Cerebellar nuclear complex (tissue), 1 donor: ENCODE data around the gene CSNK1G1.
"Not testable (repeated sequence)": the region's sequence is repeated elsewhere in the genome, so short reads cannot be mapped to it uniquely, and the experiment has no call there.

Experiments
- DNase-seq, 2 experiments: peaks; one replicate each; lab custom pipeline; 2025; lab: John Stamatoyannopoulos, UW

The CSNK1G1 gene

GRCh38 chr15:64133623-64134344 lies 222.2 kb downstream of the CSNK1G1 start:
- no peak for DNase-seq

DNA sequence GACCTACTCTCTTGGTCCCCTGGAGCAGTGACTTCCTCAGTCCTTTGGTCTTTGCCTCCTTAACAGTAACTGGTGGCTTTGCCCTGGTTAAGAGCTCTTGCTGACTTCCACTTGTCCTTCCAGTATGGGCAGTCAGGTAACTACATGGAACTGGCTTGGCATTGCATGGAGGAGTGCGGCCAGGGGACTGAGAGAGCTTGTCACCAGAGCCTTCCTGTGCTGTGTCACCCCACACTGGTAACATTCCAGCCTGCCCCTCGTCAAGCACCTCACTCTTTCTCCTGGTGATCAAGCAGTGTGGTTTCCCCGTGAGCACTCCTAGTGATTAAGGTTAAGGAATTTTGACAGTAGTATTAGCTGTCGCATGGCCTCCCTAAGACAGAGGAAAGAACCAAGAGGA lies 223.8 kb downstream of the CSNK1G1 start:
- DNase-seq, result no peak

- DNase-seq, result no peak
Measured at GRCh38 chr15:64131547-64131946, 224.4 kb downstream of the CSNK1G1 start.

DNA sequence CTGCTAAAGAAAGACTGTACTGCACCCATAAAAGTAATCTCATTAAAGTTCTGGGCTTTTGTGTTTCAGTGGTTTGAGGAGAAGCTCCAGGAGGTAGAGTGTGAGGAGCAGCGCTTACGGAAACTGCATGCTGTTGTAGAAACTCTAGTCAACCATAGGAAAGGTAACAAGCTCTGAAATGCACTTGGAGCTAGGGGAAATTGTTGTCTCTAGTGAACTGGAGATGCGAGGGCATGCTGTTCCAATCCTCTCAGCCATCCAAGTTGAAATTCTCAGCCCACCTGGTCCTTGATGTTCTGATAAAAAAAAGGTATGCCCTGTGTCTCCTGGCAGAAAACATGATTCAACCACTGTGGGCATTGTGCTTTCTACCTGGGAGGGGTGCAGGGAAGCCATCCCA lies 225.8 kb downstream of the CSNK1G1 start:
- DNase-seq, result no peak

GRCh38 chr15:64127521-64128270 lies 228.3 kb downstream of the CSNK1G1 start:
- no peak for DNase-seq

DNA sequence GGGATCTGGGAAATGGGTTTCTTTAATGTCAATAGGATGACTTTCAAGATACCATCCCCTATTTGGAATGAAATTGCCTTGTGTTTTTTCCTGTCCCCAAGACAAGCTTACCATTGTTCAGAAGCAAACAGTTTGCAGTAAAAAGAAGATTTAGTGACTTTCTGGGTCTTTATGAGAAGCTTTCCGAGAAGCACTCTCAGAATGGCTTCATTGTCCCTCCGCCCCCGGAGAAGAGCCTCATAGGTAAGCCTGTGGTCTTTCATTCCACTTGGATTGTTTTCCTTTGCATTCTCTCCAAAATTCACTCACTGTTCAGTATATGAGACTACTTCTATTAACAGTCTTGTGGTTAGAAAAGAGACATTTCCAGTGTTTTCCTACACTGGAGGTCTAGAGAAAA lies 230.0 kb downstream of the CSNK1G1 start:
- no peak for DNase-seq

DNA sequence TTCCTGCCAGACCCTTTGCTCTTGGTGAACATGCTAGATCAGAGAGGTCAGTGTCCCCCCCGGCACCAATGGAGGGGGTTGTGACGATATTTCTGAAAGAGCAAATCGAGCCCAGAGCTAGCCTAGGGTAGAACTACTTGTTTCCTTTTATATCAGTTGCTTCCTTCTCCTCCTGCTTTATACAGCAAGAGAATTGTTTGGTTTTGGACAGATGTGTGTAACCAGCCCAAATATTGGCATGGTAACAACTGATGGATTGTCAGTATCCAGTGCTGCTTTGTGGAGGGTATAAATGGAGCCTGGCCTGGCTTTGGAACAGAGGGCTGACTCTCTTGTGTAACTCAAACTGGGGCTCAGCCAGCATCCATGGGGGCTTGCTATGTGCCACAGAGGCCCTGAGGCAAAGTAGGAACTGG lies 233.0 kb downstream of the CSNK1G1 start:
- DNase-seq, result no peak

GRCh38 chr15:64122444-64122843 lies 233.5 kb downstream of the CSNK1G1 start:
- no peak for DNase-seq

DNA sequence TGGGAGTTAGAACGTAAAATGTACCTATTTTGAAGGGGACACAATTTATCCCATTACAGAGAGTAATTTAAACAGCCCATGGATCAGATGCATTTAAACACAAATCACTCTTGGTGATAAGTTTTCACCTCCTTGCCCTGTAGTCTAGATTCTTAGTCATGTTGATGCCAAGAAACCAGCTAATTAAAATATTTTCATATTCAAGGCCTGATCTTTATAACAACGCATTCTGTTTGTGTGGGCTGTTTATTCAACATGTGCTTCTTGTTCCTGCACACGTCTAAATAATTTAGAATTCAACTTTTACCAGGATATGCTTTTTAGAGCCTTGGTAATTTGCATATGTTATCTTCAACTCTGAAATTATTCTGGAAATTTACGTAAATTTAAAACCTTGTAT lies 234.4 kb downstream of the CSNK1G1 start:
- no peak for DNase-seq

DNA sequence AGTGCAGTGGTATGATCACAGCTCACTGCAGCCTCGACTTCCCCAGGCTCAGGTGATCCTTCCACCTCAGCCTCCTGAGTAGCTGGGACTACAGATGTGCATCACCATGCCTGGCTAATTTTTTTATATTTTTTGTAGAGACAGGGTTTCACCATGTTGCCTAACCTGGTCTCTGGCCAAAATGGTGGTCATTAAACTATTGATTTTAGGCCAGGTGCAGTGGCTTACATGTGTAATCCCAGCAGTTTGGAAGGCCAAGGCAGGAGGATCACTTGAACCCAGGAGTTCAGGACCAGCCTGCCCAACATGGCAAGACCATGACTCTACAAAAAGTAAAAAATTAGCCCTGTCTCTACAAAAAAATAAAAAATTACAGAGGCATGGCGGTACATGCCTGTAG lies 235.7 kb downstream of the CSNK1G1 start:
- DNase-seq, result not testable (repeated sequence)

- no peak for DNase-seq
Measured at GRCh38 chr15:64117759-64118487, 238.1 kb downstream of the CSNK1G1 start.
